Right lobe of liver (tissue), 6 donors: ENCODE measurements around the gene PYGM. TPM values are rescaled to one million over a fixed set of nuclear protein-coding genes. Genes with fewer than 3 reads are reported as not detected.

Source experiments
- ATAC-seq, 4 donors: fragments of 200-7000 bp; cut with Tn5 transposase; one replicate each; pipeline ENCODE4 v1.9.1; 2020; ENCODE audit warnings: mild to moderate bottlenecking in 4 of 4, moderate library complexity in 4 of 4
- DNase-seq, 3 donors: peaks; one replicate each; pipeline ENCODE4 v3.0.0-alpha.2; 2020
- H3K27ac ChIP-seq, 3 donors: fragments of 200-600 bp; one replicate each; pipeline ENCODE4 v1.8.0; 2022
- H3K27me3 ChIP-seq, 2 donors: fragments of 200-600 bp; one replicate each; pipeline ENCODE4 v1.8.0; 2022
- H3K36me3 ChIP-seq, 4 donors: fragments of 200-600 bp; sonication (generic) in 1 of 4; one replicate each; pipeline versions ENCODE4 v1.5.1 to v1.8.0; 2017 to 2022; ENCODE audit warnings: control low read depth in 1 of 4
- H3K4me1 ChIP-seq, 4 donors: fragments of 200-600 bp; sonication (generic) in 1 of 4; one replicate each; pipeline versions ENCODE4 v1.5.1 to v1.8.0; 2017 to 2022; ENCODE audit warnings: control low read depth in 1 of 4
- H3K4me3 ChIP-seq, 3 donors: fragments of 200-600 bp; one replicate each; pipeline ENCODE4 v1.8.0; 2022
- H3K9me3 ChIP-seq, 4 donors: fragments of 200-600 bp; sonication (generic) in 1 of 4; one replicate each; pipeline versions ENCODE4 v1.5.1 to v1.8.0; 2017 to 2022; ENCODE audit warnings: control low read depth in 1 of 4
- POLR2A ChIP-seq: fragments of 450-650 bp; IDR thresholded peaks from one replicate; pipeline ENCODE4 v1.6.1; 2017; ENCODE audit warnings: antibody characterized with exemption, mild to moderate bottlenecking
- WGBS: methylation state at CpG from one replicate; pipeline ENCODE4 v1.1.6; 2018; ENCODE audit warnings: low coverage, low lambda C conversion rate; ENCODE audit not compliant: insufficient coverage; ENCODE audit errors: missing lambda C conversion rate; 5-methylcytosine and 5-hydroxymethylcytosine counted together
- intact Hi-C, 2 donors: fragments of 100-400 bp; cut with DNase I; formaldehyde crosslinking; loops; one replicate each; pipeline versions ENCODE4 v1.11.2 to v1.14.1; 2022
- total RNA-seq, 6 experiments: library from RNA; depleted of rRNA in 2 of 6; stranded (reverse); fragments of >200 nt in 2 of 6; fragmentation: NEBNext Ultra II Directional in 3 of 6; extraction: Animal tissue kit (Norgen Biotek cat#: 25700) in 3 of 6; gene quantifications; one replicate each; pipeline versions ENCODE4 v1.1.0 to v1.2.4, GENCODE V29; 2016 to 2023
- TF ChIP-seq, protein P1 (sequence below), 4 donors: fragments of 200-600 bp in 3 of 4; fragments of 450-650 bp in 1 of 4; IDR thresholded peaks; one replicate each; pipeline versions ENCODE4 v1.5.1 to v1.8.0; 2016 to 2022; ENCODE audit warnings: antibody characterized with exemption in 4 of 4, mild to moderate bottlenecking in 2 of 4
- donor health status: DM: no; HTN: yes; CAD: no.
- donor health status: DM: no; HTN: no; CAD: no.
- donor health status: DM: no; HTN: no; CAD: no.
- donor health status: DM: no; HTN: yes; CAD: no.
- donor health status: DM: no; HTN: yes; CAD: no.

PYGM gene
- total RNA-seq, 6 experiments from 2014 or later, result 0.24 to 1.4 (median 0.47) TPM

DNA sequence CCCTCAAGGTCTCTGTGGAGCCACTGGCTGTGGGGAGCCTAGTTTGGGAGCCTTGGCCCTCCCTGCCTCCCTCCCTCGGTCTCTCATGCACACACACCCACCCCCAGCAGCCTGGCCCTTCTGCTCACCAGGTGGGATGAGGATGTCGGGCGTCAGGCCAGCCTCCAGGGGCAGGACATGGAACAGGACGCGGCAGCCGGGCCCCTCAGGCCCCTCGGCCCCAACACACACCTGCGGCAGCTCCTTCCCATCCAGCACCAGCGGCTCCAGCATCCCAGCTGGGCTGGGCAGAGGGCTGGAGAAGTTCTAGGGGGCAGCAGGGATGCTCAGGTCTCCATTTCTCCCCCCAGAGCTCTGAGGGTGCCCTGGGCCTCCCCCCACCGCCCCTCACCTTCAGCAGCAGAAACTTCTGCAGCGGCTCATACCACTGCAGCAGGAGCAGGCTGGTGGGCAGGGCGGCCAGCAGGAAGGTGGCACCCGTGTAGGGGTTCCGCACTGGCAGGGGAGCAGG, 32.1 kb upstream of the PYGM start:
- intact Hi-C loops, result loop anchor here in 1 of 2 donors (5.0 kb wide), 1 partner anchor 45 kb away; no protein-coding TSS in a partner anchor
- Histone ChIP-seq H3K27ac (no peak overlapping the region), H3K4me1 (no peaks in the 10 kb centered on the region), H3K27me3 (no peaks in the 10 kb centered on the region), H3K4me3 (no peak overlapping the region), H3K36me3 (no peaks in the 10 kb centered on the region), H3K9me3 (no peaks in the 10 kb centered on the region)
- WGBS, result no CpG with 5 or more reads among the region's 14 CpGs
- DNase-seq, result peak in 1 of 3 donors; percentile 51
- no peak for ATAC-seq
- no peak for TF ChIP-seq POLR2A
- TF ChIP-seq, protein P1, sequence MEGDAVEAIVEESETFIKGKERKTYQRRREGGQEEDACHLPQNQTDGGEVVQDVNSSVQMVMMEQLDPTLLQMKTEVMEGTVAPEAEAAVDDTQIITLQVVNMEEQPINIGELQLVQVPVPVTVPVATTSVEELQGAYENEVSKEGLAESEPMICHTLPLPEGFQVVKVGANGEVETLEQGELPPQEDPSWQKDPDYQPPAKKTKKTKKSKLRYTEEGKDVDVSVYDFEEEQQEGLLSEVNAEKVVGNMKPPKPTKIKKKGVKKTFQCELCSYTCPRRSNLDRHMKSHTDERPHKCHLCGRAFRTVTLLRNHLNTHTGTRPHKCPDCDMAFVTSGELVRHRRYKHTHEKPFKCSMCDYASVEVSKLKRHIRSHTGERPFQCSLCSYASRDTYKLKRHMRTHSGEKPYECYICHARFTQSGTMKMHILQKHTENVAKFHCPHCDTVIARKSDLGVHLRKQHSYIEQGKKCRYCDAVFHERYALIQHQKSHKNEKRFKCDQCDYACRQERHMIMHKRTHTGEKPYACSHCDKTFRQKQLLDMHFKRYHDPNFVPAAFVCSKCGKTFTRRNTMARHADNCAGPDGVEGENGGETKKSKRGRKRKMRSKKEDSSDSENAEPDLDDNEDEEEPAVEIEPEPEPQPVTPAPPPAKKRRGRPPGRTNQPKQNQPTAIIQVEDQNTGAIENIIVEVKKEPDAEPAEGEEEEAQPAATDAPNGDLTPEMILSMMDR (IDR thresholded peaks at IDR 0.05), result no peak

DNA sequence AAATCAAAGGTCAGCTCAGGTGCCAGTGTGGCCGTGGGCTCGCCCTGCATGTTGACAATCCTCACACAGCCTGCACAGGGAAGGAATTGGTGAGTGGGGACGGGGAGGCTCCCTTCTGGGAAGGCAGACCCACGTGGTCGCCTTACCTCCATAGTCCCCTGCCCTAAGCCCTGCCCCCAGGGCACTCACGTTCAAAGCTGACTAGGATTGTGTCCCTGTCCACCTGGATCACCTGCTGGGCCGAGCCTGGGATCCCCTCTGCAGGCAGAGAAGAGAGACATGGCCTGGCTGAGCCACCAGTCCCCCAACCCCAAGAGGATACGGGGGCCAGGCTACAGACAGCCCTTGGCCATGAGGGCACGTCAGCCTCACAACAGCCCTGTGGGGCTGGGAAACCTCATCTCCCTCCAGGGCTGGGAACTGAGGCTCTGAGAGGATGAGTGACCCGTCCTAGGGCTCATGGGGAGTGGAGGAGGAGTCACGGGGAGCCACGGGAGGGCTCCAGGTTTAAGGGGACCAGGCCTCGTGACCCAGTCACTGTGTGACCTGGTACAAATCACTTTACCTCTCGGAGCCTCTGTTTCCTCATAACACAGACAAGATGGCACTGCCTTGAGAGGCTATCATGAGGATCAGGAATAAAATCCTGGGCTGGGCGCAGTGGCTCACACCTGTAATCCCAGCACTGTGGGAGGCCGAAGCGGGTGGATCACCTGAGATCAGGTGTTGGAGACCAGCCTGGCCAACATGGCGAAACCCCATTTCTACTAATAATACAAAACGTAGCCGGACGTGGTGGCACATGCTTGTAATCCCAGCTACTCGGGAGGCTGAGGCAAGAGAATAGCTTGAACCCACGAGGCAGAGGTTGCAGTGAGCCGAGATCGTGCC, 30.7 kb upstream of the PYGM start:
- Histone ChIP-seq H3K4me3 (no peak overlapping the region), H3K9me3 (no peaks in the 10 kb centered on the region), H3K36me3 (no peaks in the 10 kb centered on the region), H3K27me3 (no peaks in the 10 kb centered on the region), H3K27ac (no peak overlapping the region), H3K4me1 (no peaks in the 10 kb centered on the region)
- intact Hi-C loops, result loop anchor here in 1 of 2 donors (5.0 kb wide), 1 partner anchor 47 kb away; no protein-coding TSS in a partner anchor
- 81% methylated on average over 7 of the region's 25 CpGs for WGBS
- TF ChIP-seq, protein P1 (IDR thresholded peaks at IDR 0.05), result no peak
- no peak for TF ChIP-seq POLR2A
- DNase-seq, result peak in 1 of 3 donors; percentile 37
- no peak for ATAC-seq

DNA sequence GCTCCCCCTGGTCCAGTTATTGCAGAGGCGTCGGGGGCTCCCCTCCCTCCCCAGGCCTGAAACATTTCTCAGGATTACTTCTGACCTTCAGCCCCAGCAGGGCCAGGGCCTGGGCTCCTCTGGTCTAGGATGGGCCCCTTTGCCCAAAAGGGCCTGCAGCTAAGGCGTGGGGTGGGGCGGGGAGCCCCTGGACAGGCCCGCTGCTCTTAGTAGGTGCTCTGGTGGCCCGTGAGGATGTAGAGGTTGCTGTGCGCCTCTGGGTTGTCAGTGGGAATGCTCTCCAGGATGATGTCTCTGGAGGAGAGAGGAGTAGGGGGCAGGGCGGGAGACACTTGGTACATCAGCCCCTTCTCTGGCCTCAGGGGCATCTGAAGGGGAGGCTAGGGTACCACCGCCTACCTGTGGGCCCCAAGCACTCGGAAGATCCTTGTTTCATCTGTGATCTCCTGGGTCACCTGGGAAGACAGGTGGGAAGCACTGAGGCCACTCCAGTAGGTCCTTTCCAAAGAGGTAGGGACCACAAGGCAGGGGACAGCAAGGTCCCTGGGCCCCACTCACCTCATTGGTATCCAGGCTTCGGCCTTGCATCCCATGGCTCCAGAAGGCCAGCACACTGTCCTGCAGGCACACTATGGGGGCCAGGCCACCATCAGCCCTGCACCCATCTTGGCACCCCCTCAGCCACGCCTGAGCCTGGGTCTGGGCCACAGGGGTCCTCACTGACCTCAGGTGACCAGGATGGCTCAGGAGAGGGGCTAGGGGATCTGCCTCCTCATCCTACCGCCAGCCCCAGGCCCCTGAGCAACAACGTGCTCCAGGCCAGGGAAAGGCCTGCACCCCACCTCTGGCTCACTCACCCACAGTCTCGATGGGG, 29.8 kb upstream of the PYGM start:
- no peaks in the 10 kb centered on the region for H3K36me3 ChIP-seq
- intact Hi-C loops, result loop anchor here (5.0 to 10.0 kb wide), 2 partner anchors 48 to 55 kb away; partner anchors contain the start of gene CDC42BPG (in 1 of the 2)
- no peak overlapping the region for H3K4me3 ChIP-seq
- TF ChIP-seq POLR2A, result no peak
- TF ChIP-seq, protein P1 (IDR thresholded peaks at IDR 0.05), result no peak
- WGBS, result 48% methylated on average over 2 of the region's 15 CpGs
- no peak overlapping the region for H3K27ac ChIP-seq
- no peaks in the 10 kb centered on the region for H3K4me1 ChIP-seq
- ATAC-seq, result no peak
- peak in 1 of 3 donors; percentile 50 for DNase-seq
- no peaks in the 10 kb centered on the region for H3K9me3 ChIP-seq
- no peaks in the 10 kb centered on the region for H3K27me3 ChIP-seq
